Esophagus (tissue), 2 donors: ENCODE measurements around the gene STAM2. TPM values are rescaled to one million over a fixed set of nuclear protein-coding genes. Genes with fewer than 3 reads are reported as not detected.
A peak's percentile ranks its signal among the peaks of the same experiment; 100 is the strongest.
"Not testable (repeated sequence)": the region's sequence is repeated elsewhere in the genome, so short reads cannot be mapped to it uniquely, and the experiment has no call there.

Source experiments
- H3K27ac ChIP-seq, 2 donors: one replicate each; pipeline ENCODE4 v1.5.1; 2013; ENCODE audit warnings: low read depth in 2 of 2, mild to moderate bottlenecking in 2 of 2, inconsistent platforms in 1 of 2, low read length in 1 of 2, moderate library complexity in 1 of 2
- H3K27me3 ChIP-seq, 2 donors: one replicate each; pipeline ENCODE4 v1.6.1; 2013; ENCODE audit warnings: low read length in 2 of 2, control low read depth in 1 of 2, mild to moderate bottlenecking in 1 of 2; ENCODE audit not compliant: insufficient read depth in 2 of 2, control insufficient read depth in 1 of 2
- H3K36me3 ChIP-seq, 2 donors: one replicate each; pipeline ENCODE4 v1.6.1; 2013; ENCODE audit warnings: low read length in 1 of 2; ENCODE audit not compliant: control insufficient read depth in 2 of 2, insufficient read depth in 2 of 2
- H3K4me1 ChIP-seq, 2 donors: one replicate each; pipeline ENCODE4 v1.6.1; 2013; ENCODE audit warnings: low read length in 1 of 2; ENCODE audit not compliant: control insufficient read depth in 2 of 2, insufficient read depth in 2 of 2
- H3K4me3 ChIP-seq, 2 donors: one replicate each; pipeline ENCODE4 v1.5.1; 2013; ENCODE audit warnings: low read length in 2 of 2, mild to moderate bottlenecking in 2 of 2, low read depth in 1 of 2, moderate library complexity in 1 of 2
- H3K9me3 ChIP-seq, 2 donors: one replicate each; pipeline ENCODE4 v1.6.1; 2013; ENCODE audit warnings: mild to moderate bottlenecking in 2 of 2, low read depth in 1 of 2, low read length in 1 of 2, moderate library complexity in 1 of 2; ENCODE audit not compliant: control insufficient read depth in 2 of 2, insufficient read depth in 1 of 2
- WGBS, 2 donors: extraction: QIAGEN DNeasy Blood & Tissue Kit; methylation state at CpG; one replicate each; pipeline ENCODE4 v1.1.7; 2013; 5-methylcytosine and 5-hydroxymethylcytosine counted together
- polyA plus RNA-seq, 2 donors: library from polyadenylated mRNA; stranded (reverse); fragments of 200-250 nt; gene quantifications; one replicate each; pipeline ENCODE4 v1.2.3, GENCODE V29; 2013
- donor health status: healthy with polysubstance abuse.
- donor health status: Bipolar disorder and iron deficiency.

STAM2 gene
- polyA plus RNA-seq, 2 donors: 6.6 to 7.3 TPM

DNA sequence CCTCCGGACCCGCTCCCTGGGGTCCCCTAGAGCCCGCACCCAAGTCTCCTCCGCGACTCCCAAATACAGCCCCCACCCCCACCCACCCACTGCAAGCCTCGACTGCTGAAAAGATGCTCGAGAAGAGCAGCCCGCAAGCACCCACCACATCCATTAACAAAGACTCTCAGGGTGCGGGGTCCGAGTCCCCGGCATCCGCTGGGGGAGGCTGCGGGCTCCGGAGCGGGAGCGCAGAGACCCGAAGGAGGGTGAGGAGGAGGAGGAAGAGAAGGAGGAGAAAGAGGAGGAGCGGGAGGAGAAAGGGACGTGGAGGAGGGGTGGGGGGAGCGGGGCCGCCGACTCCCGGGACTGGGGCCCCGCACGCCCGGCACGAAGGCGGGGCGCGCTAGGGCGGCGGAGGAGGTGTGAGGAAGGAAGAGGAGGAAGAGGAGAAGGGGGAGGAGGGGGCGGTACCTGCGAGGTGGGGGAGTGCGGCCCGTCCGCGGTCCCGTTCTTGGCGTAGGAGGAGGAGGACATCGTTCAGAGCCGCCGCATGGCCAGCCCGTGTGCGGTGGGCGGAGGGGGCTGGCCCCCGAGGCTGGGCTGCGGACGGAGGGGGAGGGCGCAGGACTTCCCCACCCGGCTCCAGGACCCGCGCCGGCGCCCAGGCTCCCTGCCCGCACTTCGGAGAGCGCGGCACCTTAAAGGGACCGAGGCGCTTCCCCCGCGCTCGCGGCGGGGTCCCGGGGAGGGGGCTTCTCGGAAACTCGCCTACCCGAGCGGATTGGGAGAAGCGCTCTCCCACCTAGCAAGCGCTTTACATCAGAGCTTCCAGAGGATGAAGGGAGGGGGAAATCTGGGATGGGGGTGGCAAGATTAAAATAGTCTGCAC lies 76.8 kb downstream of the STAM2 start, which contains the start of gene CACNB4:
Gene CACNB4 (minus strand): TSS at position 549 of the 871 bp plus-strand sequence.
- H3K4me1 ChIP-seq: no peaks in the 10 kb centered on the region
- peak within 1 kb of the TSS; percentile 49 to 65 for H3K4me3 ChIP-seq
- H3K9me3 ChIP-seq: no peaks in the 10 kb centered on the region
- 1% methylated on average over 51 to 73 of the region's 73 CpGs for WGBS, 2 donors
- peaks cover 0 to 2% of the 10 kb centered on the region in 2 donors for H3K27me3 ChIP-seq
- no peaks in the 10 kb centered on the region for H3K36me3 ChIP-seq
- H3K27ac ChIP-seq: peak within 1 kb of the TSS; percentile 50 to 74

DNA sequence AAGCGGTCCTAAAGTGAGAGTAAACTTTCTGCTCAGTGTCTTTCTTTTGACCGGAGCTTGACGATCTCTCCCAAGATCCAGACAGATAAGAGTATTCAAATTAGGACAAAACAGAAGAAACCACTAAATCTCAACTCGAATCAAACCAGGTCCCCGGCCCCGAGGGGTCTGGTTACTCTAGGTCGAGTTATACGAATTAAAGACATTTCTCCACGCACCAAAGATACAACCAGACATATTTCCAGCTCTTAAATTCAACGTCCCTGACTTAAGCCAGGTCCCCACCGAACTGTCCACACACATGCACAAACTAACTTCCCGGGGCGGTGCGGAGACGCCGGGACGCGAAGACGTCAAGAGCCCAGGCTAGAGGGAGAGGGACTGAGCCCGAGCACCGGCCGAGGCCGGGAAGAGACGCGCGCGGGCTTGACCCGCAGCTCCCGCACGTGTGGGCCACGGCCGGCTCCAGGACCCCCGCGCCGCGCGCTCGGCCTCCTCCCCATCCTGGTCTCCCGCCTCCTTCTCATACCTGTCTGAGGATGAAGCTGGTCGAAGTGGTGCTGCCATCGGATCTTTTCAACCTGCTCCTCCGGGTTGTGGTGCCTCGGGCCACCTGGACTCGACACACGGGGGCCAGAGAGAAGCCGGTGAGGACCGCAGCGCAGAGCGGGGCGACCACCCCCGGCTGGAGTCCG lies 77.6 kb downstream of the STAM2 start:
- H3K4me1 ChIP-seq: no peaks in the 10 kb centered on the region
- no peaks in the 10 kb centered on the region for H3K36me3 ChIP-seq
- H3K9me3 ChIP-seq: no peaks in the 10 kb centered on the region
- H3K27ac ChIP-seq: peak overlapping the region; percentile 50 to 74
- 1% methylated on average over 52 of the region's 52 CpGs for WGBS, 2 donors
- peaks cover 0 to 2% of the 10 kb centered on the region in 2 donors for H3K27me3 ChIP-seq
- peak overlapping the region; percentile 49 to 65 for H3K4me3 ChIP-seq

DNA sequence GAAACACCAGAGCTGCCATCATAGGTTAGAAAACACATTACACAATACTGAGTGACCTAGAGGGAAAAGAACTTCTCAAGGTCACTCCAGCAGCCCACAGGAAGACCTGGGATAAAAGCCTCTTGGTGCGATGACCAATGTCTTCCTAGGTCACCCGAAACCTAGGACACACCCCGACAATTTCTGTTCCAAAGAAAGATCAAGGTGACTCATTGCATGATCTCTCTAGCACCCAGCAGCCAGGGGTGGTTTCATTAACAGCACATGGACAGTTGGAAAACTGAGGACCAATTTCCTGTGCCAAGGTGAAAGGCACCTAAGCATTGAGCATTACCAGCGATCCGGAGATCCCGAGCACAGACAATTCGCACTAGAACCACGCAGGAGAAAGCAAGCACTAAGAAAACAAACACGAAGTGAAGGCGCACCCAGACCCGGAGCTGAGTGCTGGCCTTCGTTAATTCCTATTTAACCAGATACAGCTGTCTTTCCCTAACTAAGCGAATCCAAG lies 78.2 kb downstream of the STAM2 start:
- 11 to 12% methylated on average over 13 of the region's 13 CpGs for WGBS, 2 donors
- H3K36me3 ChIP-seq: no peaks in the 10 kb centered on the region
- peaks cover 0 to 2% of the 10 kb centered on the region in 2 donors for H3K27me3 ChIP-seq
- H3K9me3 ChIP-seq: no peaks in the 10 kb centered on the region
- peak overlapping the region; percentile 50 to 74 for H3K27ac ChIP-seq
- peak overlapping the region; percentile 49 to 65 for H3K4me3 ChIP-seq
- H3K4me1 ChIP-seq: no peaks in the 10 kb centered on the region

DNA sequence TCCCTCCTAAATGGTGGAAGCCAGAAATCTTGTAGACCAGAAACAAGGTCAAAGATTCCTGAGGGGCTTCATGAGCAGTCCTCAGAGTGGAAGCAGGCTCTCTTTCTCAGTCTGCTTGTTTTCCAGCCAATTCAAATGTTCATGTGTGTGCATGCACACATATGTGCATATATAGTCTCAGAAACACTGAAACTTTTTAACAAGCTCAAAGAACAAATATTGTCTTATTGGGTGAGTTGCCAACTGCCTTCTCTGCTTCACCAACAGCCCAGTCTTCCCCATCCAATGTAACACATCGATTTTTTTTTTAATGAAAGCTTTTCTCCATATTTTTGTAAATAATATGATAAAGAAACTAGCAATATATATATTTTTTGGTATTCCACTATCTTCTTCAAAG lies 80.4 kb downstream of the STAM2 start:
- Histone ChIP-seq H3K27me3 (no peaks in the 10 kb centered on the region), H3K4me3 (no peak overlapping the region), H3K27ac (no peak overlapping the region), H3K9me3 (no peaks in the 10 kb centered on the region), H3K4me1 (no peaks in the 10 kb centered on the region), H3K36me3 (no peaks in the 10 kb centered on the region)
- 52 to 62% methylated on average over 1 of the region's 1 CpG for WGBS, 2 donors

DNA sequence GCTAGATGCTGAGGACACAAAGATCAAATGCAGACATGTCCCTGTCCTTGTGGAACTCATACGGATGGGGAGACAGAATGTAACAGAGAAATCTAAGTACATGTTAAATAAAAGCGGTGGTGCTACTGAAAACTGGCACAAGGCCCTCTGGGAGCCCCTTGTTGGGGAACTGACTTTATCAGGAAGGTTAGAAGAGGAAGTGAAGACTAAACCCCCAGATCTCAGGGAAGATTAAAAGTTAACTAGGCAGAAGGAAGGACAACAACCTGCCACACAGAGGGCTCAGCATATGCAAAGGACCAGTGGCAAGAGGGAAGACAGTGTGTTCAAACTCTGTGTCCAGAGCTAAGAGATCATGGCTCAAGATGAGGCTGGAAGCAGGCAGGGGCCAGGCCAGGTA lies 81.5 kb downstream of the STAM2 start:
- no peaks in the 10 kb centered on the region for H3K27me3 ChIP-seq
- no peaks in the 10 kb centered on the region for H3K9me3 ChIP-seq
- no peaks in the 10 kb centered on the region for H3K4me1 ChIP-seq
- 88 to 95% methylated on average over 2 of the region's 2 CpGs for WGBS, 2 donors
- H3K27ac ChIP-seq: no peak overlapping the region
- no peak overlapping the region for H3K4me3 ChIP-seq
- H3K36me3 ChIP-seq: no peaks in the 10 kb centered on the region

DNA sequence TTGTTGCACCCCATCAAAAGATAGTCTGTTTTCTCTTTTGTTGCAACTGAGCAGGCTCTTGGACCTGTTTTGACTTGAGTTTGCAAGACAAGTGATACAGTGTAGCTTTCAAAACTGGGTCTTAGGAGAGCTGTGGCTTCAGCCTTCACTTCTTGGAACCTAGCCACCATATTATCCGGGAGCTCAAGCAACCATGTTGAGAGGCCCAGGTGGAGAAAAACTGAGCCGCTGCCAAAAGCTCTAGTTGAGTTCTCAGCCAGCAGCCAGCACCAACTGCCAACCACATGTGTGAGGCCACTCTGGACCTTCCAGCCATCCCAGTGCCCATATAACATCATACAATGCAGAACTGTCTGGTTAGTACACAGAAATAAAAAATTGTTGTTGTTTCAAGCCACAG lies 82.1 kb downstream of the STAM2 start:
- H3K4me1 ChIP-seq: no peaks in the 10 kb centered on the region
- no peaks in the 10 kb centered on the region for H3K36me3 ChIP-seq
- H3K27me3 ChIP-seq: no peaks in the 10 kb centered on the region
- no peak overlapping the region for H3K4me3 ChIP-seq
- H3K9me3 ChIP-seq: no peaks in the 10 kb centered on the region
- 40 to 48% methylated on average over 2 of the region's 2 CpGs for WGBS, 2 donors
- H3K27ac ChIP-seq: no peak overlapping the region

DNA sequence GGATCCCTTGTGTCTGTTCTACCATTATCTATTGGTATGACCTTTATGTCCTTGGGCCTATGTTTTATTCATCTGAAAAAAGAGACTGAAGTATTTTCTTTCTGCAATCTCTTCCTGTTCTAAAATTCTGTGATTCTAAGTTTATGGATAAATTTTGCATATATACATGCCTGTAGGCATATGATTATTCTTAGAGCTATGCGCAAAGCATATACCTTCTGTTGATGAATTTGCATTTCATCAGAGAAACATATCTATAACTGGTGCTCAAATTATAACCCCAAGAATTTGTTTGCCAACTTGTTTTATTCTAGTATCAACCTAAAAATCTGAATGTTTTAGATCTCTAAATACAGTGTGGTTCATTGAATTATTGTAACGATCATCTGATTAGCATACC lies 83.5 kb downstream of the STAM2 start:
- no peak overlapping the region for H3K27ac ChIP-seq
- H3K4me1 ChIP-seq: no peaks in the 10 kb centered on the region
- 95 to 96% methylated on average over 2 of the region's 2 CpGs for WGBS, 2 donors

DNA sequence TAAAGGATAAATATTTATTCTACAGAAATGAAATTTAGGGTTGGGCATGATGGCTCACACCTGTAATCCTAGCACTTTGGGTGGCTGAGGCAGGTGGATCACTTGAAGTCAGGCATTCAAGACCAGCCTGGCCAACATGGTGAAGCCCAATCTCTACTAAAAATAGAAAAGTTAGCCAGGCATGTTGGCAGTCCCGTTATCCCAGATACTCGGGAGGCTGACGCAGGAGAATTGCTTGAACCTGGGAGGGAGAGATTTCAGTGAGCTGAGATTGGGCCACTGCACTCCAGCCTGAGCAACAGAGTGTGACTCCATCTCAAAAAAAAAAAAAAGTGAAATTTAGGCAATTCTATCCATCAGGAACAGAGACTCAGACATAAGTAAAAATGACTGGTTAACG lies 84.8 kb downstream of the STAM2 start:
- H3K4me3 ChIP-seq, H3K27me3 ChIP-seq, H3K27ac ChIP-seq, H3K4me1 ChIP-seq, H3K9me3 ChIP-seq, H3K36me3 ChIP-seq: not testable (repeated sequence)
- 93 to 96% methylated on average over 4 of the region's 4 CpGs for WGBS, 2 donors

More for the DNA sequence above, 83.5 kb downstream of the STAM2 start:
- Histone ChIP-seq H3K4me3 (no peak overlapping the region), H3K36me3 (no peaks in the 10 kb centered on the region), H3K27me3 (no peaks in the 10 kb centered on the region), H3K9me3 (no peaks in the 10 kb centered on the region)

DNA sequence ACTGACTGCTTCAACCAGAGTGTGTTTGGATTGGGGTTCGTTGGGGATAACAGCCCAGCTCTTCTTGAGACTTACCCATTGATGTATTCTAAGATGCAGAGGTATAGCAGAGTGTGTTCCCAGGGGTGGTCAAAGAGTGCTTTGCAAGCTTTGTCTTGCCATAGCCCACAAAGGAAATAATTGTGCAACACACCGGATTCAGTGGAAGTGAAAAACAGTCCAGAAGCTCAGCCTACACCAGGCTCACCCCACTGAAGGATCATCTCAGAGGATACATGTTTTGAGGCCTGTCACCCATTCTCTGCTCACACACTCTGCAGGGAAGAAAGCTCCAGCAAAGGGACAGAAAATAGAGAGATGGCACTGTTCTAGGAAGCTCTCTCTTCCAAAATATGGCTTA lies 86.3 kb downstream of the STAM2 start:
- no peaks in the 10 kb centered on the region for H3K9me3 ChIP-seq
- 58 to 61% methylated on average over 2 of the region's 2 CpGs for WGBS, 2 donors
- no peak overlapping the region for H3K27ac ChIP-seq
- no peak overlapping the region for H3K4me3 ChIP-seq
- H3K4me1 ChIP-seq: no peaks in the 10 kb centered on the region
- H3K27me3 ChIP-seq: no peaks in the 10 kb centered on the region
- no peaks in the 10 kb centered on the region for H3K36me3 ChIP-seq
